Ishikawa (cell line): ENCODE measurements around the gene RYR2.

Source experiments
- CEBPB ChIP-seq: IDR thresholded peaks from 2 replicates; pipeline ENCODE4 v1.6.1; 2012
- CREB1 ChIP-seq: IDR thresholded peaks from 2 replicates; pipeline ENCODE4 v1.6.1; 2012; ENCODE audit warnings: low read depth
- EGR1 ChIP-seq: IDR thresholded peaks from 2 replicates; pipeline ENCODE4 v1.6.1; 2012
- EP300 ChIP-seq: IDR thresholded peaks from 2 replicates; pipeline ENCODE4 v1.6.1; 2012; ENCODE audit warnings: borderline replicate concordance
- FOXM1 ChIP-seq: IDR thresholded peaks from 2 replicates; pipeline ENCODE4 v1.6.1; 2012; ENCODE audit warnings: low read depth, borderline replicate concordance
- MAX ChIP-seq: IDR thresholded peaks from 2 replicates; pipeline ENCODE4 v1.6.1; 2012
- NFIC ChIP-seq: IDR thresholded peaks from 2 replicates; pipeline ENCODE4 v1.6.1; 2012
- RAD21 ChIP-seq: IDR thresholded peaks from 2 replicates; pipeline ENCODE4 v1.6.1; 2012; ENCODE audit warnings: low read depth
- REST ChIP-seq: IDR thresholded peaks from 2 replicates; pipeline ENCODE4 v1.6.1; 2012; ENCODE audit warnings: low read depth, mild to moderate bottlenecking
- TAF1 ChIP-seq: IDR thresholded peaks from 2 replicates; pipeline ENCODE4 v1.6.1; 2012; ENCODE audit warnings: low read depth, mild to moderate bottlenecking
- TCF12 ChIP-seq: IDR thresholded peaks from 2 replicates; pipeline ENCODE4 v1.6.1; 2012; ENCODE audit warnings: low read depth
- TEAD4 ChIP-seq: IDR thresholded peaks from 2 replicates; pipeline ENCODE4 v1.6.1; 2012
- USF1 ChIP-seq: IDR thresholded peaks from 2 replicates; pipeline ENCODE4 v1.6.1; 2012
- YY1 ChIP-seq: IDR thresholded peaks from 2 replicates; pipeline ENCODE4 v1.6.1; 2012; ENCODE audit warnings: low read depth
- ZBTB7A ChIP-seq: IDR thresholded peaks from 2 replicates; pipeline ENCODE4 v1.6.1; 2012; ENCODE audit warnings: low read depth

The RYR2 gene

GRCh38 chr1:237269938-237270337 is 228.0 kb downstream of the RYR2 start:
- TF ChIP-seq NFIC (no peak), MAX (no peak), TCF12 (no peak), CREB1 (no peak), RAD21 (no peak), ZBTB7A (no peak), FOXM1 (no peak), EGR1 (no peak), CEBPB (no peak), REST (no peak), USF1 (no peak), EP300 (no peak), TAF1 (no peak), TEAD4 (no peak), YY1 (no peak)

GRCh38 chr1:237270353-237270752 is 228.4 kb downstream of the RYR2 start:
- TF ChIP-seq YY1 (no peak), ZBTB7A (no peak), CEBPB (no peak), TAF1 (no peak), REST (no peak)

GRCh38 chr1:237279629-237280028 is 237.6 kb downstream of the RYR2 start:
- no peak for TF ChIP-seq RAD21
- TF ChIP-seq CEBPB: no peak
- no peak for TF ChIP-seq NFIC

GRCh38 chr1:237281481-237281880 is 239.5 kb downstream of the RYR2 start:
- TF ChIP-seq EGR1: no peak
- no peak for TF ChIP-seq CREB1
- no peak for TF ChIP-seq TCF12
- TF ChIP-seq YY1: no peak
- no peak for TF ChIP-seq TEAD4
- no peak for TF ChIP-seq REST
- no peak for TF ChIP-seq FOXM1
- no peak for TF ChIP-seq USF1
- TF ChIP-seq EP300: no peak

- TF ChIP-seq CREB1 (no peak), FOXM1 (no peak), CEBPB (no peak), ZBTB7A (no peak), TAF1 (no peak), RAD21 (no peak), EGR1 (no peak), TEAD4 (no peak), MAX (no peak), USF1 (no peak), YY1 (no peak), NFIC (no peak)
Measured at GRCh38 chr1:237282208-237282783, 240.3 kb downstream of the RYR2 start.
